Measurements from ENCODE around the gene TPCN1.

DNA sequence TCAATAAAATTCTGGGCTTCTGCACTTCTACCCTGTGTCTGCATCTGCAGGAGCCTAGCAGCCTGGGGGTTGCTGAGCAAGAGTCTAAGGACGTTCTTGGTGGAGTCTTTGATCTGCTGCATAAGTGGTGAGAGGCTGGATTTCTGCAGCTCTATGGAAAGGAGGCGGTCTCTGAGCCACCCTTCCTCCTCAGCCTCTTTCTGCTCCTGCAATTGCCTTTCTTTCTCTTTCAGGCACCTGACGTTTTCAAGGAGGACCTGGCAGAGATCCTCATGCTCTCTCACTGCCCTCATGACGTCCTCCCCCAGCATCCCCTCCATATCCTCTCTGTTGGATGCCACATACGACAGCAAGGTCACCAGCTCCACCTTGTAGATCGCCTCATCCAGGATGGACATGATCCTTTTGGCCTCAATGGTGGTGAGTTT is 13.6 kb upstream of the TPCN1 start:
- TF ChIP-seq POLR2A (IDR thresholded peaks at IDR 0.05) (no peak), CTCF (IDR thresholded peaks at IDR 0.05) (no peak)
